Smooth muscle cell (in vitro differentiated cells): Measurements from ENCODE around the gene MED13L. TPM values are rescaled to one million over a fixed set of nuclear protein-coding genes. Genes with fewer than 3 reads are reported as not detected.

Experiments
- DNase-seq: peaks from one replicate; lab custom pipeline; 2025; ENCODE audit not compliant: unreplicated experiment; lab: John Stamatoyannopoulos, UW
- H2AFZ ChIP-seq: fragments of 200-600 bp; sonication (generic); 2 replicates; pipeline ENCODE4 v1.6.0; 2016; ENCODE audit warnings: antibody characterized with exemption, low read depth, mild to moderate bottlenecking
- H3F3A ChIP-seq: fragments of 200-600 bp; sonication (generic); 2 replicates; pipeline ENCODE4 v1.6.0; 2017; ENCODE audit warnings: antibody characterized with exemption, low read depth
- H3K27ac ChIP-seq: fragments of 200-600 bp; sonication (generic); 2 replicates; pipeline ENCODE4 v1.5.1; 2016; ENCODE audit warnings: low read depth, mild to moderate bottlenecking
- H3K27me3 ChIP-seq: fragments of 200-600 bp; sonication (generic); 2 replicates; pipeline ENCODE4 v1.6.1; 2016; ENCODE audit warnings: low read depth, mild to moderate bottlenecking
- H3K36me3 ChIP-seq: fragments of 200-600 bp; sonication (generic); 2 replicates; pipeline ENCODE4 v1.5.1; 2016; ENCODE audit warnings: low read depth
- H3K4me1 ChIP-seq: fragments of 200-600 bp; sonication (generic); 2 replicates; pipeline ENCODE4 v1.5.1; 2016; ENCODE audit warnings: low read depth
- H3K4me2 ChIP-seq: fragments of 200-600 bp; sonication (generic); 2 replicates; pipeline ENCODE4 v1.6.0; 2016; ENCODE audit warnings: mild to moderate bottlenecking
- H3K4me3 ChIP-seq: fragments of 200-600 bp; sonication (generic); 2 replicates; pipeline ENCODE4 v1.5.1; 2016; ENCODE audit warnings: mild to moderate bottlenecking
- H3K79me2 ChIP-seq: fragments of 200-600 bp; sonication (generic); 2 replicates; pipeline ENCODE4 v1.6.0; 2016; ENCODE audit warnings: low read depth, mild to moderate bottlenecking
- H3K9ac ChIP-seq: fragments of 200-600 bp; sonication (generic); 2 replicates; pipeline ENCODE4 v1.6.0; 2016; ENCODE audit warnings: low read depth
- H3K9me3 ChIP-seq: fragments of 200-600 bp; sonication (generic); replicated peaks from 2 replicates; pipeline ENCODE4 v1.5.1; 2016; ENCODE audit warnings: low read depth
- H4K20me1 ChIP-seq: fragments of 200-600 bp; sonication (generic); 2 replicates; pipeline ENCODE4 v1.6.0; 2016; ENCODE audit warnings: low read depth
- CTCF ChIP-seq: fragments of 200-600 bp; sonication (generic); IDR thresholded peaks from 2 replicates; pipeline ENCODE4 v1.5.1; 2017; ENCODE audit warnings: borderline replicate concordance, mild to moderate bottlenecking, antibody characterized with exemption; ENCODE audit not compliant: insufficient read depth, poor library complexity, severe bottlenecking
- WGBS: methylation state at CpG from one replicate; pipeline ENCODE4 v1.1.7; 2016; ENCODE audit warnings: low lambda C conversion rate; 5-methylcytosine and 5-hydroxymethylcytosine counted together
- polyA plus RNA-seq: library from polyadenylated mRNA; unstranded; fragments of >200 nt; fragmentation: Nextera tagmentation; extraction: Ambion mirVana; gene quantifications from 2 replicates; pipeline ENCODE4 v1.2.1, GENCODE V29; 2016
- total RNA-seq: library from RNA; depleted of rRNA; stranded (reverse); fragments of >200 nt; gene quantifications from 2 replicates; pipeline ENCODE4 v1.2.3, GENCODE V29; 2014

MED13L gene
- total and polyA plus RNA-seq, 2 experiments from 2014 or later, result 13.2 to 74.3 TPM

GRCh38 chr12:116259800-116260577, 17.5 kb downstream of the MED13L start:
- Histone ChIP-seq H4K20me1 (peaks cover 100% of the 10 kb centered on the region), H3K27ac (no peak overlapping the region), H3K9me3 (no peaks in the 10 kb centered on the region), H3F3A (no peaks in the 10 kb centered on the region), H3K27me3 (no peaks in the 10 kb centered on the region), H2AFZ (no peak overlapping the region), H3K4me1 (peaks cover 50% of the 10 kb centered on the region), H3K4me2 (no peak overlapping the region), H3K4me3 (no peak overlapping the region), H3K9ac (no peak overlapping the region), H3K79me2 (peaks cover 100% of the 10 kb centered on the region), H3K36me3 (no peaks in the 10 kb centered on the region)
- DNase-seq, result no peak
- 93% methylated on average over 9 of the region's 9 CpGs for WGBS
- no peak for TF ChIP-seq CTCF

DNA sequence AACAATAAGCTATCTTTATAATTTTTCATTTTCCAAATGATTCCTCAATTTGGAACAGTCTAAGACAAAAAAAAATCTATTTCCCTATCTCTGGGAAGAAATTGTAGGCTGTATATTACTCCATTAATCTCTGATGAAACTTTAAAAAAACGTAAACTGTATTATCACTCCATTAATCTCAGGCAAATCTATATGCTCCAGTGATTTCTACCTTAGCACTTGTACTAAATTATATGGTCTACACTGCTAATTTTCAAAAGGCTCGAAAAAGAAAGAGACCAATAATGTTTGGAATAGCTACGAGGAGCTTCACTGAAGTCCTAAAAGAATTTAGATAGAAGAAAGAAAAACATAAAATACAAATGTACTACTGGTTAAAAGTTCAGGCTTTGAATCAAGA, 19.7 kb downstream of the MED13L start:
- Histone ChIP-seq H3K9me3 (no peaks in the 10 kb centered on the region), H3K27me3 (no peaks in the 10 kb centered on the region), H3K27ac (peak overlapping the region; percentile 7), H2AFZ (no peak overlapping the region), H3K4me1 (peaks cover 30% of the 10 kb centered on the region), H4K20me1 (peaks cover 100% of the 10 kb centered on the region), H3K79me2 (peaks cover 100% of the 10 kb centered on the region), H3K4me3 (no peak overlapping the region), H3K9ac (no peak overlapping the region), H3K36me3 (no peaks in the 10 kb centered on the region), H3K4me2 (peak overlapping the region; percentile 27), H3F3A (no peaks in the 10 kb centered on the region)
- DNase-seq, result no peak
- WGBS, result 68% methylated on average over 3 of the region's 3 CpGs
- no peak for TF ChIP-seq CTCF

- H3K27ac ChIP-seq, result peak overlapping the region; percentile 7
- no peaks in the 10 kb centered on the region for H3K27me3 ChIP-seq
- no peak overlapping the region for H2AFZ ChIP-seq
- no peaks in the 10 kb centered on the region for H3K9me3 ChIP-seq
- no peak for DNase-seq
- no peak overlapping the region for H3K4me3 ChIP-seq
- no peak overlapping the region for H3K9ac ChIP-seq
- TF ChIP-seq CTCF, result no peak
- no peak overlapping the region for H3K4me2 ChIP-seq
- WGBS, result 23% methylated on average over 3 of the region's 3 CpGs
- no peaks in the 10 kb centered on the region for H3K36me3 ChIP-seq
- H4K20me1 ChIP-seq, result peaks cover 98% of the 10 kb centered on the region
- peaks cover 100% of the 10 kb centered on the region for H3K79me2 ChIP-seq
- no peaks in the 10 kb centered on the region for H3F3A ChIP-seq
- H3K4me1 ChIP-seq, result peaks cover 25% of the 10 kb centered on the region
These were observed 20.3 kb downstream of the MED13L start for GRCh38 chr12:116257215-116257614.

- Histone ChIP-seq H3K9me3 (no peaks in the 10 kb centered on the region), H3K9ac (no peak overlapping the region), H3F3A (peaks cover 5% of the 10 kb centered on the region), H3K27ac (no peak overlapping the region), H3K79me2 (peaks cover 99% of the 10 kb centered on the region), H3K36me3 (no peaks in the 10 kb centered on the region), H2AFZ (no peak overlapping the region), H3K4me2 (no peak overlapping the region), H3K27me3 (no peaks in the 10 kb centered on the region), H3K4me1 (peaks cover 34% of the 10 kb centered on the region), H3K4me3 (no peak overlapping the region), H4K20me1 (peaks cover 89% of the 10 kb centered on the region)
- DNase-seq, result no peak
- 100% methylated on average over 2 of the region's 2 CpGs for WGBS
- TF ChIP-seq CTCF, result no peak
These were observed 27.6 kb downstream of the MED13L start for GRCh38 chr12:116249938-116250337.
